HepG2 (cell line): ENCODE measurements around the gene MMP23B. TPM values are rescaled to one million over a fixed set of nuclear protein-coding genes. Genes with fewer than 3 reads are reported as not detected.
A peak's percentile ranks its signal among the peaks of the same experiment; 100 is the strongest.

Experiments used
- AFF4 ChIP-seq: sonication (generic); formaldehyde crosslinking; IDR thresholded peaks from 2 replicates; pipeline ENCODE4 v1.4.0; 2020; ENCODE audit warnings: missing genetic modification reagents
- ARID5B ChIP-seq: IDR thresholded peaks from 2 replicates; pipeline ENCODE4 v1.4.0; 2020; ENCODE audit warnings: mild to moderate bottlenecking, missing genetic modification reagents
- CEBPB ChIP-seq: IDR thresholded peaks from 2 replicates; pipeline ENCODE4 v1.6.1; 2011; ENCODE audit warnings: low read depth, low read length, improper control_type of control experiment, borderline replicate concordance
- EP300 ChIP-seq, 3 experiments: sonication (generic) in 1 of 3; formaldehyde crosslinking in 1 of 3; IDR thresholded peaks; 2 replicates each; pipeline versions ENCODE4 v1.5.1 to v1.6.1; 2011 to 2020; ENCODE audit warnings: low read depth in 2 of 3, low read length in 2 of 3, borderline replicate concordance in 1 of 3, improper control_type of control experiment in 1 of 3, mild to moderate bottlenecking in 1 of 3, missing genetic modification reagents in 1 of 3, moderate library complexity in 1 of 3
- FOXP4 ChIP-seq: sonication (generic); formaldehyde crosslinking; IDR thresholded peaks from 2 replicates; pipeline ENCODE4 v1.4.0; 2020; ENCODE audit warnings: missing genetic modification reagents
- HOXA3 ChIP-seq: sonication (generic); formaldehyde crosslinking; IDR thresholded peaks from 2 replicates; pipeline ENCODE4 v1.5.0; 2020; ENCODE audit warnings: missing genetic modification reagents
- KLF15 ChIP-seq: sonication (generic); formaldehyde crosslinking; IDR thresholded peaks from 2 replicates; pipeline ENCODE4 v1.8.1; 2023; ENCODE audit warnings: borderline replicate concordance, mild to moderate bottlenecking, inconsistent platforms, missing genetic modification reagents, mixed read lengths
- PHF20 ChIP-seq: sonication (generic); formaldehyde crosslinking; IDR thresholded peaks from 2 replicates; pipeline ENCODE4 v1.5.0; 2020; ENCODE audit warnings: mild to moderate bottlenecking, missing genetic modification reagents
- PREB ChIP-seq: sonication (generic); formaldehyde crosslinking; IDR thresholded peaks from 2 replicates; pipeline ENCODE4 v1.4.0; 2020; ENCODE audit warnings: missing genetic modification reagents
- SAFB2 ChIP-seq: sonication (generic); formaldehyde crosslinking; IDR thresholded peaks from 2 replicates; pipeline ENCODE4 v1.5.1; 2020; ENCODE audit warnings: missing genetic modification reagents, low read depth, mild to moderate bottlenecking, borderline replicate concordance
- SAP130 ChIP-seq: IDR thresholded peaks from 2 replicates; pipeline ENCODE4 v1.6.1; 2016; ENCODE audit warnings: low read depth
- ZBTB21 ChIP-seq: sonication (generic); formaldehyde crosslinking; IDR thresholded peaks from 2 replicates; pipeline ENCODE4 v1.4.0; 2020; ENCODE audit warnings: missing genetic modification reagents
- ZNF484 ChIP-seq: sonication (generic); formaldehyde crosslinking; IDR thresholded peaks from 2 replicates; pipeline ENCODE4 v1.5.1; 2020; ENCODE audit warnings: mild to moderate bottlenecking, low read depth, missing genetic modification reagents, borderline replicate concordance
- polyA plus RNA-seq, 8 experiments: library from polyadenylated mRNA; depleted of rRNA in 3 of 8; stranded (reverse) in 7 of 8; unstranded in 1 of 8; fragments of >200 nt; fragmentation: Illumina TruSeq in 4 of 8; extraction: Trizol in 4 of 8; gene quantifications; 2 replicates each; pipeline versions ENCODE4 v1.2.1 to v1.2.3, GENCODE V29; 2011 to 2016; ENCODE audit warnings: low read depth in 4 of 8, missing spikeins in 1 of 8, mixed read lengths in 1 of 8; ENCODE audit not compliant: insufficient read depth in 1 of 8
- total RNA-seq, 5 experiments: library from RNA; depleted of rRNA; stranded (reverse); fragments of >200 nt; fragmentation: Illumina TruSeq; extraction: Trizol; gene quantifications; 2 replicates each; pipeline ENCODE4 v1.2.3, GENCODE V29; 2016; ENCODE audit warnings: low read depth in 1 of 5
- TF ChIP-seq, protein P1 (sequence below): sonication (generic); formaldehyde crosslinking; IDR thresholded peaks from 2 replicates; pipeline ENCODE4 v1.9.0; 2021; ENCODE audit warnings: missing genetic modification reagents, borderline replicate concordance

The MMP23B gene
- total and polyA plus RNA-seq, 2 of the 13 experiments (the other 11 are each of a cell fraction or from before 2014, with no cell fraction given): 0.61 to 0.75 TPM

GRCh38 chr1:1680912-1681273, 48.9 kb downstream of the MMP23B start (continued):
- TF ChIP-seq ARID5B: no peak
- no peak for TF ChIP-seq PREB (CRISPR knock-in tag)
- no peak for TF ChIP-seq FOXP4
- TF ChIP-seq HOXA3 (CRISPR knock-in tag): peak; percentile 27; the same call in 1 of the 2 replicates
- peak; percentile 80 for TF ChIP-seq ZBTB21 (CRISPR knock-in tag)
- peak; percentile 26 for TF ChIP-seq SAP130 (CRISPR knock-in tag)
- TF ChIP-seq CEBPB: no peak
- TF ChIP-seq ZNF484 (CRISPR knock-in tag): no peak
- TF ChIP-seq AFF4: no peak
- TF ChIP-seq, protein P1, sequence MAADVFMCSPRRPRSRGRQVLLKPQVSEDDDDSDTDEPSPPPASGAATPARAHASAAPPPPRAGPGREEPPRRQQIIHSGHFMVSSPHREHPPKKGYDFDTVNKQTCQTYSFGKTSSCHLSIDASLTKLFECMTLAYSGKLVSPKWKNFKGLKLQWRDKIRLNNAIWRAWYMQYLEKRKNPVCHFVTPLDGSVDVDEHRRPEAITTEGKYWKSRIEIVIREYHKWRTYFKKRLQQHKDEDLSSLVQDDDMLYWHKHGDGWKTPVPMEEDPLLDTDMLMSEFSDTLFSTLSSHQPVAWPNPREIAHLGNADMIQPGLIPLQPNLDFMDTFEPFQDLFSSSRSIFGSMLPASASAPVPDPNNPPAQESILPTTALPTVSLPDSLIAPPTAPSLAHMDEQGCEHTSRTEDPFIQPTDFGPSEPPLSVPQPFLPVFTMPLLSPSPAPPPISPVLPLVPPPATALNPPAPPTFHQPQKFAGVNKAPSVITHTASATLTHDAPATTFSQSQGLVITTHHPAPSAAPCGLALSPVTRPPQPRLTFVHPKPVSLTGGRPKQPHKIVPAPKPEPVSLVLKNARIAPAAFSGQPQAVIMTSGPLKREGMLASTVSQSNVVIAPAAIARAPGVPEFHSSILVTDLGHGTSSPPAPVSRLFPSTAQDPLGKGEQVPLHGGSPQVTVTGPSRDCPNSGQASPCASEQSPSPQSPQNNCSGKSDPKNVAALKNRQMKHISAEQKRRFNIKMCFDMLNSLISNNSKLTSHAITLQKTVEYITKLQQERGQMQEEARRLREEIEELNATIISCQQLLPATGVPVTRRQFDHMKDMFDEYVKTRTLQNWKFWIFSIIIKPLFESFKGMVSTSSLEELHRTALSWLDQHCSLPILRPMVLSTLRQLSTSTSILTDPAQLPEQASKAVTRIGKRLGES (CRISPR knock-in tag): no peak
- TF ChIP-seq KLF15 (CRISPR knock-in tag): no peak
- no peak for TF ChIP-seq SAFB2 (CRISPR knock-in tag)
- no peak for TF ChIP-seq PHF20 (CRISPR knock-in tag)
- 0 out of 4 replicates have a peak, but pooled peaks of 1 of the 2 experiments have one; percentile 18 for TF ChIP-seq EP300 (IDR thresholded peaks at IDR 0.05; ENCODE audit: low read depth in 2 of 2, low read length in 2 of 2)
- TF ChIP-seq EP300 (CRISPR knock-in tag; IDR thresholded peaks at IDR 0.05; ENCODE audit: borderline replicate concordance): no peak
